ENCODE data around the gene CHD6. TPM values are rescaled to one million over a fixed set of nuclear protein-coding genes. Genes with fewer than 3 reads are reported as not detected.

The CHD6 gene
- total RNA-seq, 2 donors from 2014 or later, result 16.5 to 21.4 TPM

DNA sequence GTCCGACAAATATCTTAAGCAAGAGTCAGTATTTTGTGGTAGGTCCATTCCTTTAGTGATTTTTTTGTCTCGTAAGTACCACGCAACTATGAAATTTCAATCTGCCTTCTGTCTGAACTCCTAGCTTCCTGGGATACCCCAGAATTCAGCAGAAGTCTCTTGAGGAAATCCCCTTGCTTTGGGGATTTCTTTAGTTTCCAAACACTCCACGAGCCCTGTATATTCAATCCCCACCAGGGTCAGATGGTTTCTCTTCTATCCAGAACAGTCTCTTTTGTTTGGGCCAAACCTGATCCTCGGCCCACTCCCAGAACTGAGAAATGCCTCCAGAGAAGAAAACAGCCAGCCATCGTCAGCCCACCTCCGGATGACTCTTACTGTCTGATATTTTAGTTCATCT lies 113.0 kb downstream of the CHD6 start:
- Mint-ChIP-seq H3K4me1 (peaks cover 10% of the 10 kb centered on the region), H3K9me3 (peaks cover 5% of the 10 kb centered on the region), H3K36me3 (ENCODE audit: low read depth) (peaks cover 28% of the 10 kb centered on the region), H3K27ac (no peak overlapping the region), H3K4me3 (no peak overlapping the region), H3K27me3 (no peaks in the 10 kb centered on the region)
- ATAC-seq (replicated peaks), result no peak

DNA sequence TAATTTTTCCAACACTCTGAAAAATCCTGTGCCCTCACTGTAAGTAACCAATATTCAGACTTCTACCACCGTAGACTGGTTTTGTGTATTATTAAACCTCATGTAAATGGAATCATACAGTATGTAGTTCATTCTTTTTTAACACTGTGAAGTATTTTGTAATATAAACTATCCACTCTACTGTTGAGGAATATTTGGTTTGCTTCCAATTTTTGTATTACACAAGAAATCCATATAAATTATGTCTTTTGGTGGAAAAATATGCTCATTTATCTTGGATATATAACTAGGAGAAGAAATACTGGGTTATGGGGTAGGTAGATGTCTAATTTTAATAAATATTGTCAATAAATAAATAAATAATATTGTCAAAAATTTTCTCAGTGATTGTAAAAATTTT lies 116.8 kb downstream of the CHD6 start:
- ATAC-seq (replicated peaks), result no peak
- H3K27me3 Mint-ChIP-seq, result no peaks in the 10 kb centered on the region
- H3K4me1 Mint-ChIP-seq, result peaks cover 4% of the 10 kb centered on the region
- H3K9me3 Mint-ChIP-seq, result peaks cover 5% of the 10 kb centered on the region
- H3K36me3 Mint-ChIP-seq (ENCODE audit: low read depth), result peaks cover 36% of the 10 kb centered on the region
- no peak overlapping the region for H3K4me3 Mint-ChIP-seq
- no peak overlapping the region for H3K27ac Mint-ChIP-seq

DNA sequence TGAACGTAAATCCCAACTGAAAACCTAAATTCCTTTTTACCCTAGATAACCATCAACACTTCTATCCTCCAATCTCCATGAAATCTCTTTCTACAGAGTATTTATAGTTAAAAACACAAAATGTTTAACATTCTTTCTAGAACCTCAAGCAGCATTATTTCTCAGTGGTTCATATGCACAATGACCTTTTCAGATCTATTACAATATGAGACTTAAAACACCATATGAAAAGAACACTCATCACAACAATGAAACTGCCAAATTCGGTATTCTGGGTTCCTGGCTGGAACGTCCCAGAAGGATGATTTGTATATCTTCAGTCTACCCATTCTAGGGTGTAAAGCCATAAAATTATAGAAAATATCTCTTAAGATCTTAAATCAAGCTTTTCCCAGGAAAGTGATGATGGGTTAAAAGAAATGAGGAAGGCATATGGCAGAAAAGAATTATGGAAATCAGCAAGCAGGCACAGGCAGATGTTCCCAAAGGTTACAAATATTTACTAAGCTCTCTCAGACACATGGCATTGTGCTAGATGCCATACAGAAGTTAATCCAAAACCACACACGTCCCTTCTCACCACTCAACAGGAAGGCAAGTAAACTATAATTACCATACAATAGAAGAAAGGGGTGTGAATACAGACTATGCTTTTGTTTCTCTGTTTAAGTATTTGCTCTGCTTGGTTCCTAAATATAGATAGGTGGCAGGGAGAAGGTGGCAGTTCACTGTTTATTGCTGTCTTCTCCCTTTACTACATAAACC lies 118.0 kb downstream of the CHD6 start:
- ATAC-seq (replicated peaks), result no peak
- Mint-ChIP-seq H3K4me1 (no peaks in the 10 kb centered on the region), H3K36me3 (ENCODE audit: low read depth) (peaks cover 30% of the 10 kb centered on the region), H3K4me3 (no peak overlapping the region), H3K9me3 (no peaks in the 10 kb centered on the region), H3K27me3 (no peaks in the 10 kb centered on the region), H3K27ac (peak overlapping the region; percentile 6)

DNA sequence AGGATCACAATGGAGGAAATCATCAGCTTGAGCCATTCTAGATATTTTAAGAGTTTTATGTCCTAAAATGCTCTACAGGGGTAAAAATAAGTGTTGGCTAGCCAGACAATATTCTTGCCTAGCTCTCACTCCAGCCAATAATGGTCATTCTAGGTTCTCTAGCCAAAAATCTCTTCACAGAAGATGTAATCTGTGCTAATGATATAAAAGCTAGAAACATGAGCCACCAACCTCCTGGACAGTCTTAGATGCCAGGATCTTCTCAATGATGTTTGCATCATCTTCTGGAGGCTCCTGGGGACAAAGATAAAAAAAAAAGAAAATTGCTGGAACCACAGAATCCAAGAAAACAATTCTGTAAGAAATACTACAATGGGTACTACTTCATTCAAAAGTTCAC lies 119.1 kb downstream of the CHD6 start:
- Mint-ChIP-seq H3K27ac (no peak overlapping the region), H3K4me3 (no peak overlapping the region), H3K27me3 (no peaks in the 10 kb centered on the region), H3K4me1 (no peaks in the 10 kb centered on the region), H3K9me3 (no peaks in the 10 kb centered on the region), H3K36me3 (ENCODE audit: low read depth) (peaks cover 30% of the 10 kb centered on the region)
- no peak for ATAC-seq (replicated peaks)

DNA sequence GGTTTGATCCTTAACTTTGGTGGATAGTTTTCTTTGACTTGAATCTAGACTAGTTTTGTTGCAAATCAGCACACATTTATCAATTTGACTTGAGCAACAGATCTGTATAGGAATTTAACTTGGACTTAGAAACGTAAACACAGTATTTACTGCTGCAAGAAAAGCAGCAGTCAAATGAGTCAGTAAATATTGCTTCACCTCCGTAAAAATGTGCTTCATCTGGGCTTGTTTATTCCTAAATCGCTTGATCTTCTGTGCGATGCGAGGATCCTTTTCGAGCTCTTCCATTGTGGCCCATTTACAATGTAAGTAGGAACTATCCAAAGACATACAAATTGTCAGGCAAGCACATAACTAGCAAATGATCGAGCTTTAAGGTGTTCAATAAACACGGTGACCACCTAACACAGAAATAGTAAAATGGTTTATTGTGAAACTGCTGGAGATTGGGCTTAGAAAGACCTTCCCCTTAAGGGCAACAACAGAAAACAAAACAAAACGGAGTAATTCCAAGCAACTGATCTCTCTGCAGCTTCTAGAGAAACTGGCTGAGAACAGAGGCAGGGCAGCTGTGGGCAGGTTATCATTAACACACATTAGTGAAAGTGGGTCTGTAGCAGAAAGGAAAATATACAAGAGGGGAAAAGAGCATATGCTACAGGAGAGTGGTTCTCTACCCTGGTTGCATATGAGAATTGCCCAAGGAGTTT lies 120.8 kb downstream of the CHD6 start:
- ATAC-seq (replicated peaks), result no peak
- H3K27me3 Mint-ChIP-seq, result no peaks in the 10 kb centered on the region
- no peak overlapping the region for H3K4me3 Mint-ChIP-seq
- H3K27ac Mint-ChIP-seq, result no peak overlapping the region
- peaks cover 44% of the 10 kb centered on the region for H3K36me3 Mint-ChIP-seq (ENCODE audit: low read depth)
- H3K9me3 Mint-ChIP-seq, result no peaks in the 10 kb centered on the region
- no peaks in the 10 kb centered on the region for H3K4me1 Mint-ChIP-seq

DNA sequence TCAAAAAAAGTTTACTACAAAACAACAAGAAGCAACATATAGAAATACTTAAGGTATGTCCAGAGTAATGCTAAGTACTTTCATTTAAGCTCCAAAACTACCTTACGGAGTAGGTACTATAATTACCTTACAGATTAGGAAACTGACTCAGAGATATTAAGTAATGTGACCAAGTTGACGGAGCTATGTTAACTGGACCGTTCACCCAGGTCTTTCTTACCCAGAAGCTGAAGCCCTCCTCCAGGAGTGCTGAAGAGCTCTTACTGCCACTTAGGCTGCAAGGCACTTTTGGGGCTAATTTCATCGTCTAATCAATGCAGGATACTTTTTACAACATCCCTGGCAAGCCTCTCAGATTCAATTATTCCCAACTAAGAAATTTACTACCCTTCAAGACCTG lies 123.7 kb downstream of the CHD6 start:
- H3K4me3 Mint-ChIP-seq, result no peak overlapping the region
- H3K9me3 Mint-ChIP-seq, result no peaks in the 10 kb centered on the region
- no peak overlapping the region for H3K27ac Mint-ChIP-seq
- H3K36me3 Mint-ChIP-seq (ENCODE audit: low read depth), result peaks cover 71% of the 10 kb centered on the region
- no peak for ATAC-seq (replicated peaks)
- H3K27me3 Mint-ChIP-seq, result no peaks in the 10 kb centered on the region
- no peaks in the 10 kb centered on the region for H3K4me1 Mint-ChIP-seq

DNA sequence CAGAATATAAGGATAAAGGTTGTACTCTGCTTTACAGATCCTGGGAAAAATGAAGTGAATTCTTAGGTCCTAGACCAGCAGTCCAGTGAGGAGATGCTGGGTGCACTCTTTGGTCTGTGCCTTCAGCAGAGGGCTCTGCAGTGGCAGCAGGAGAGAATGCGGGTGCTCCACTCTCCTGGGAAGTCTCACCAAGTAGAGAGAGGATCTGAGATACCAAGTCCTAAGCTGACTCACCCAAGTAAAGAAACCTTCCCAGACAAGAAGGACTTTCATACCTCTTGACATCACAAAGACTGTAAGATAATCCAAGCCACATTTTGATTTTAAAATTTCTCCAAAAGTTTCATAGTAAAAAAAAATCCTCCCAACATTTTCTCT lies 134.6 kb downstream of the CHD6 start:
- Mint-ChIP-seq H3K27ac (peak overlapping the region; percentile 54), H3K9me3 (no peaks in the 10 kb centered on the region), H3K27me3 (no peaks in the 10 kb centered on the region), H3K4me1 (peaks cover 14% of the 10 kb centered on the region), H3K4me3 (no peak overlapping the region), H3K36me3 (ENCODE audit: low read depth) (peaks cover 91% of the 10 kb centered on the region)
- no peak for ATAC-seq (replicated peaks)

DNA sequence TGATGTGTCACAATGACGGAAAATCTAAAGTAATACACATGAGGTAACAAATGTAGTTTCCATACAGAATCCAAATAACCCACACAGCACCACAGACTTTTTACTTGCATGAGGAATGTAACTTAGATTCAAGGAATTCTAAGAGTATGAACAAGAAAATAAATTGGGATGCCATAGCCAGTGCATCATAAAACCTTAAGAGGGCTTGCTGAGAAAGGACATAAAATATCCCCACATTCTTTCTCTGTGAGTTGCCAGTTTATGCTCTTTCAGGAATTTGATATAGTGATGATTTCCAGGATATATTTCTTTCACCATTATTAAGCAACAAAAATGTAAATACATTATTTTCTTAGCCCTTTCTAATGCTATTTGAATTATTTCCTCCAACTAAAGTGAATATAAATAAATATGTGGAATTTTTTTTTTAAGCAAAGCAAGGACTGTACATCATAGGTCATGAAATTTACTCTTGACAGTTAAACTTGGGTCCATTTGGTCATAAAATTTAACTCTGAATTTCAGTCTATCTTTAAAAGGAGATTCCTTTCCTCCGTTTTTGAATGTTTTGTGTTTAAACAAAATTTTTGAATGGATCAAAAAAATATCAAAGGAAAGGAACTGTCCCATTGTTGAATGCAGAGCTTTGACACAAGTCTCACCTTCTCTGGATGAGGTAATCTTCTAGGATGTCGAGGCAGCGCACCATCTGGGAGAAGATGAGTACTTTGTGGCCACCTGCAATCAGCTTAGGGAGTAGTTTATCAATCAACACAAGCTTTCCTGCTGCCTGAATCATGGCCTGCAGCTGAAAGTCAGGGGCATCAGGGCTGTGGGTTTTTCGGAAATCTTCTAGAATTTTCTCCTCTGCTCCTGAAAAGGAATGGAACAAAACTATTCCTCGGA lies 135.3 kb downstream of the CHD6 start:
- H3K27me3 Mint-ChIP-seq, result no peaks in the 10 kb centered on the region
- H3K36me3 Mint-ChIP-seq (ENCODE audit: low read depth), result peaks cover 89% of the 10 kb centered on the region
- H3K4me1 Mint-ChIP-seq, result peaks cover 19% of the 10 kb centered on the region
- ATAC-seq (replicated peaks), result no peak
- H3K9me3 Mint-ChIP-seq, result no peaks in the 10 kb centered on the region
- H3K27ac Mint-ChIP-seq, result peak overlapping the region; percentile 54
- no peak overlapping the region for H3K4me3 Mint-ChIP-seq

DNA sequence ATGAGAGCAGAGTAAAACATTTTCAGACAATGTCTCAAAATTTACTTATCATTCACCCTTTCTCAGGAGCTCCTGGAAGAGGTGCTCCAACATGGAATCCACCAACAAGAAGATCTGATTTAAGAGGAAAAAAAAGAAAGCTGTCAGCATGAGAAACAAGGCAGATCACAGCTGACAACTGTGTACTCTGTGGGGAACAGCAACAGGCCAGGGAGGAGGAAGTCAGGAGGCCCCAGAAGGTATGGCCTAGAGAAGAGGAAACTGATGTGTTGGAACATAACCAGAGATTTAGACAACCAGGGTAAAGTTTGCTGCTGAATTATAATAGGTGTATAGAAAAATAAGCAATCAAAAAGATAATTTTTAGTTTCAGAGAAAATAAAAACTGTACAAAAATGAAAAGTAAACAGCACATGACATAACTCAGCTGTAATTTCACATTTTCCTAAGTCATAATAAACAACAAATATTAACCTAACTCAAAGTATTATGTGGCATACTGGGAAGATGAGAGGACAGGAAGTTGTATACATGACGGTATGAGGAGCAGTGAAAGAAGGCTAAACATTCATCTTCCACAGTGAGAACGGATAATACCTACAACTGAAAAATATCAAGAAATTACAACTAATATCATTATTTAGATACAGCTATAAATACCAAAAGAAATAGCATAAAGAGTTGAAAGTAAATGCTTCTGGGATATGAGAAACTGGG lies 138.0 kb downstream of the CHD6 start:
- peak; percentile 50 for ATAC-seq (replicated peaks)
- H3K27ac Mint-ChIP-seq, result peak overlapping the region; percentile 97
- H3K4me1 Mint-ChIP-seq, result peaks cover 19% of the 10 kb centered on the region
- no peaks in the 10 kb centered on the region for H3K27me3 Mint-ChIP-seq
- peaks cover 76% of the 10 kb centered on the region for H3K36me3 Mint-ChIP-seq (ENCODE audit: low read depth)
- H3K4me3 Mint-ChIP-seq, result peak overlapping the region; percentile 64
- no peaks in the 10 kb centered on the region for H3K9me3 Mint-ChIP-seq

DNA sequence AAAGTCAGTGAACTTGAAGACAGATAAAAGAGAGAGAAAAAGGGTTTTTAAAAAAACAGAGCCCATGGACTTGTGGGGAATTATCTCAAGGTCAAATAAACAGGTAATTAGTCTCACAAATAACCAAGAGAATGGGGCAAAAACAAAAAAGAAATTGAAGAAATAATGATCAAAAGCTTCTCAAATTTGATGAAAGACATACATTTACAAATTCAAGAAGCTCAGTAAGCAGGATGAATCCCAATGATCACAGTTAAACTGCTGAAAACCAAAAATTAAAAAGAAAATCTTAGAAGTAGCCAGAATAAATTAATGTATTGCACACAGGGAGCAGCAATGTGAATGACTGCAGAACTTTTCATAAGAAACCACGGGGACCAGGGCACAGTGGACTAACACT lies 139.1 kb downstream of the CHD6 start:
- Mint-ChIP-seq H3K27ac (peak overlapping the region; percentile 97), H3K4me1 (peaks cover 19% of the 10 kb centered on the region), H3K27me3 (no peaks in the 10 kb centered on the region), H3K4me3 (no peak overlapping the region), H3K9me3 (no peaks in the 10 kb centered on the region), H3K36me3 (ENCODE audit: low read depth) (peaks cover 71% of the 10 kb centered on the region)
- no peak for ATAC-seq (replicated peaks)

DNA sequence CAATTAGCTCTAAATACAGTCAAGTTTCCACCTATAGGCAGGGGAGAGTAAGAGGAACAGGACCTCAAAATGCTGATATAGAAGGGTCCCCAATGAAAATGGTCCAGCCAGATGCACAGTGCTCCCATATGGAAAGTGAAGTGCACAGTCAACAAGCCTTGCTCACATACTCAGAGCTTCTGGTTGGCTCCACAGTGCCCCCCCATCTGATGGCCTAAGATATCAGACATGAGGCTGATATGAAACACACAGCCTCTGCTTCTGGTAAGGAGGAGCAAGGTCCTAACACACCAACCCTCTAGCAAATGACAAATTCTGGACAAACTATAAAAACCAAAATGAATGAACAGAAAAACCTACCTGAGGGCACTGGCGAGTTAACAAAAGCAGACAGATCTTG lies 140.2 kb downstream of the CHD6 start:
- H3K36me3 Mint-ChIP-seq (ENCODE audit: low read depth), result peaks cover 70% of the 10 kb centered on the region
- H3K4me1 Mint-ChIP-seq, result peaks cover 19% of the 10 kb centered on the region
- no peak overlapping the region for H3K27ac Mint-ChIP-seq
- ATAC-seq (replicated peaks), result no peak
- H3K4me3 Mint-ChIP-seq, result no peak overlapping the region
- no peaks in the 10 kb centered on the region for H3K27me3 Mint-ChIP-seq
- no peaks in the 10 kb centered on the region for H3K9me3 Mint-ChIP-seq

DNA sequence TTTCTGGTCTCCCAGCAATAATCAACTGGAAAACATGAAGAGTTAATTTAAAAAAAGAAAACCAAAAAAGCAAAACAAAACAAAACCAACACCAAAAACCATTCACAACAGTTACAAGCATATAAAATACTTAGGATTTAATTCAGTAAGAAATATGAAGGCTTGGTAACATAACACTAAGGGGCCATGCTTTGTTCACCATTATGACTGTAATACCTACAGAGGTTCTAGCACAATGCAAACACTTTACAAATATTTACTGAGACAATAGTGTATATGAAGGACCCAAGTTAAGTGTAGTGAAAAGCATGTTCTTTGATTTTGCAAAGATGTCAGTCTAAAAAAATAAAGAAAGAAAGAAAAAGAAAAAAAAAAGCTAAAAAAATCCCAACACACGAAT lies 141.7 kb downstream of the CHD6 start:
- H3K27ac Mint-ChIP-seq, result no peak overlapping the region
- H3K4me1 Mint-ChIP-seq, result peaks cover 19% of the 10 kb centered on the region
- no peaks in the 10 kb centered on the region for H3K27me3 Mint-ChIP-seq
- no peak overlapping the region for H3K4me3 Mint-ChIP-seq
- H3K9me3 Mint-ChIP-seq, result no peaks in the 10 kb centered on the region
- no peak for ATAC-seq (replicated peaks)
- H3K36me3 Mint-ChIP-seq (ENCODE audit: low read depth), result peaks cover 68% of the 10 kb centered on the region

DNA sequence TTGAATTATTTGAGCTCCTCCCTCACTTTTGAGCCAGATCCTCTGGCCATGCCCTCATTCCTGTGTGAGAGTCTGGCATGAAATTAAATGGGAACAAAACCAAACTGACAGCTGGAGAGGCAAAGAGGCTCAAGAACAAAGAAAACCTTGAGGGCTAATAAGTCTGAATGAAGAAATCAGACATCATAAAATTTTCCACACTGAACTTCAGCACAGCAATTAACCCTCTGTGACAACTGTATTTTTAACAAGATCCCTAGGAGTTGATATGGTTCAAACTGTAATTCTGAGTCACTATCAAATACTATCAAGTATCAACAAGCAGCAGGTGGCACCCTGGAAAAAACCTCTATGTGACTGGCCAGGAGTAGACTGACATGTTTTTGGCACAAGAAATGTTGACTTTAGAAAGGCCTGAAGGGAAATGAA lies 142.2 kb downstream of the CHD6 start:
- ATAC-seq (replicated peaks), result no peak
- Mint-ChIP-seq H3K27me3 (no peaks in the 10 kb centered on the region), H3K36me3 (ENCODE audit: low read depth) (peaks cover 68% of the 10 kb centered on the region), H3K27ac (no peak overlapping the region), H3K9me3 (no peaks in the 10 kb centered on the region), H3K4me3 (no peak overlapping the region), H3K4me1 (peaks cover 19% of the 10 kb centered on the region)

DNA sequence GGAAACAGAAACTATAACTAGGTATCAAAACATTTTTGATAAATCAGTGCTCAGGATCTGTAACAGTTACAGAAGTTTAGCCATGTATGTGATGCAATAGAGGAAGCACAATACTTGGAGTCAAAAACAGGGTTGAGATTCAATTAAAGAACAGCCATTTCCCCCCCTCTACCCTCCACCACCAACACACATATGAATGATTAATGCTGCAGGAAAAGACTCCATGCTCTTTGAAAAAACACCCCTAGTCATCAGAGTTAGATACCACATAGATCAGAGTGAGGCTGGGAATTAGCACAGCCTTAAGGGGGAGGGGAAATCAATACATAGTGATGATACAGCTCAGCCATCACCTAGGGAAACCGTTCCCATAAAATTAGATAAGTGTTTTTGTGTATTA lies 142.7 kb downstream of the CHD6 start:
- peaks cover 69% of the 10 kb centered on the region for H3K36me3 Mint-ChIP-seq (ENCODE audit: low read depth)
- no peaks in the 10 kb centered on the region for H3K9me3 Mint-ChIP-seq
- peaks cover 19% of the 10 kb centered on the region for H3K4me1 Mint-ChIP-seq
- ATAC-seq (replicated peaks), result no peak
- no peaks in the 10 kb centered on the region for H3K27me3 Mint-ChIP-seq
- peak overlapping the region; percentile 15 for H3K27ac Mint-ChIP-seq
- no peak overlapping the region for H3K4me3 Mint-ChIP-seq

Data from activated T-helper 17 cell treated with anti-CD3 and anti-CD28 coated beads, Interleukin-2, amount 50 U/mL, for 72 hours (primary cell).